EH (cell line): ENCODE measurements around the gene FAM171A2.
A peak's percentile ranks its signal among the peaks of the same experiment; 100 is the strongest.

Source experiments
- DNase-seq: peaks from one replicate; pipeline ENCODE4 v3.0.0-alpha.2; 2015; ENCODE audit warnings: low read depth

The FAM171A2 gene

DNA sequence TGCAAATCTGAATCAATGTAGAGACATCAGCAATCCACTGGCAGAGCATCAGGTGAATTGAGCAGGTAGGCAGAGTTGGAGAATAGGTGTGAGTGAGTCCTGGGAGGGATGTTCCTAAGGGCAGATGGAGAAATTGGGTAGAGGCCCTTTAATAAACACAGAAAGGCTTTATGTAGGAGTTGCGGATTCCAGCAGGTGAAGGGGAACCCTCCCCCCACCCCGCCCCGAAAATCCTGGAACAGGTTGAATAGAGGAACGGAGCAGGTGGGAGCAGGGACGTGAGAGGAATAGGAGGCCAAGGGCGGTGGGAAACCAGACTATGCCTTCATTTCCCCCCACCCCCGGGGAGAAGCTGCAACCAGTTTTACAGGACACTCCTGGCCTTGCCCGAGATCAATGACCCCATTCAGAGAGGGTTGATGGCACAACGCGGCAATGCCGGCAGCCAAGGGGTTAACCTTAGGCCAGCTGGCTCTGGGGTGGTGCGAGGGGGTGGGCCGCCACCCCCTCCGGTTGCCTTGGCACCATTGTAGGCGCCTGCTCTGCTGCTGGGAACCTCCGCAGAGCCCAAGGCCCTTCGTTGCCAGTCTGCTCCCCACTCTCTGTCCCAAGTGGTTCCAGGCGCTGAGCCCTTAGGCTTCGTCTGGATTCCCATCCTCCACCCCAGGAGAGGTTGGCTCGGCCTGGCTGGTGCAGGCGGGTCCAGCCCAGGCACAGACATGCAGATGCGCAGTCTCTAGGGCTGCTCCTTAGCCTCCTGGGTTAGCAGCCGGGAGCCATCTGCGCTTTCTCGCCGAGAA lies 56.1 kb downstream of the FAM171A2 start:
- peak; percentile 54 for DNase-seq

DNA sequence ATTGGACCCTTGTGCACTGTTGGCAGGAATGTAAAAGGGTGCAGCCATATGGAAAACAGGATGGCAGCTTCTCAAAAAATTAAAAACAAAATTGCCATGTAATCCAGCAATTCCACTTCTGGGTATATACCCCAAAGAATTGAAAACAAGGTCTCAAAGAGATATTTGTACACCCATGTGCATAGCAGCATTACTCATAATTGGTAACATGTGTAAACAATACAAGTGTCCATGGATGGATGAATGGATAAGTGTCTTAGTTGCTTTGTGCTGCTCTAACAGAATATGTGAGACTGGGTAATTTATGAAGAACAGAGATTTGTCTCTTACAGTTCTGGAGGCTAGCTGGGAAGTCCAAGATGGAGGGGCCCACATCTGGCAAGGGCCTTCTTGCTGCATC lies 59.0 kb downstream of the FAM171A2 start:
- no peak for DNase-seq
